ENCODE data around the gene MEF2B. TPM values are rescaled to one million over a fixed set of nuclear protein-coding genes. Genes with fewer than 3 reads are reported as not detected.

The MEF2B gene
- total and polyA plus RNA-seq, 10 of the 15 experiments (the other 5 are each of a cell fraction or from before 2014, with no cell fraction given) = 0.09 to 33.0 (median 8.9) TPM

- TF ChIP-seq CREM (IDR thresholded peaks at IDR 0.05; ENCODE audit: low read depth) = peak; percentile 48; the same call in 1 of the 2 replicates
- TF ChIP-seq HSF1 (IDR thresholded peaks at IDR 0.05; ENCODE audit: low read depth, low read length) = no peak
- no peak for TF ChIP-seq HDAC6 (IDR thresholded peaks at IDR 0.05; ENCODE audit: unreplicated experiment)
- TF ChIP-seq CHD2 (IDR thresholded peaks at IDR 0.05; ENCODE audit: borderline replicate concordance, low read depth, low read length) = no peak
- no peak for TF ChIP-seq KAT2A (conservative IDR thresholded peaks at IDR 0.05; ENCODE audit: control insufficient read depth, low read depth, low read length)
- TF ChIP-seq E4F1 (IDR thresholded peaks at IDR 0.05; ENCODE audit: borderline replicate concordance, partially characterized antibody) = no peak
- TF ChIP-seq IRF4 (IDR thresholded peaks at IDR 0.05; ENCODE audit: low read depth, low read length) = no peak
- TF ChIP-seq USF1 (IDR thresholded peaks at IDR 0.05; ENCODE audit: borderline replicate concordance, extremely low read length, insufficient read depth, low read depth, low read length) = no peak
- no peak for TF ChIP-seq NR2C2 (IDR thresholded peaks at IDR 0.05; ENCODE audit: borderline replicate concordance, control insufficient read depth, insufficient read length, low read depth)
- no peak for TF ChIP-seq TARDBP (IDR thresholded peaks at IDR 0.05; ENCODE audit: borderline replicate concordance)
- TF ChIP-seq TAF1 (IDR thresholded peaks at IDR 0.05; ENCODE audit: borderline replicate concordance, low read depth, low read length) = no peak
- 0 out of 2 replicates have a peak, but pooled peaks have one; percentile 33 for TF ChIP-seq GATAD2B (conservative IDR thresholded peaks at IDR 0.05; ENCODE audit: low read depth)
- TF ChIP-seq RAD51 (IDR thresholded peaks at IDR 0.05) = no peak
- no peak for TF ChIP-seq ETV6 (conservative IDR thresholded peaks at IDR 0.05 in 1 of 2, IDR thresholded peaks at IDR 0.05 in 1 of 2; ENCODE audit: borderline replicate concordance in 1 of 2, low read depth in 1 of 2)
- TF ChIP-seq TCF3 (IDR thresholded peaks at IDR 0.05; ENCODE audit: borderline replicate concordance, insufficient read depth, low read depth, low read length) = 0 out of 2 replicates have a peak, but pooled peaks have one; percentile 69
- TF ChIP-seq MYC (IDR thresholded peaks at IDR 0.05; ENCODE audit: insufficient read depth, insufficient read length, insufficient replicate concordance, low read length, severe bottlenecking) = peak; percentile 38
- no peak for TF ChIP-seq ZNF207 (IDR thresholded peaks at IDR 0.05; ENCODE audit: borderline replicate concordance)
- TF ChIP-seq PRDM15 (CRISPR knock-in tag; IDR thresholded peaks at IDR 0.05) = no peak
These were observed 14.4 kb downstream of the MEF2B start (continued) for GRCh38 chr19:19155495-19156219.
